IPS DF 19.7 (cell line): Measurements from ENCODE around the gene RAB40B.

Experiments used
- DNase-seq: peaks from one replicate; pipeline ENCODE4 v3.0.0-alpha.2; 2013; ENCODE audit warnings: low read depth, low spot score

Gene RAB40B

GRCh38 chr17:82716203-82717010, 17.9 kb upstream of the RAB40B start, which contains the start of gene FN3KRP:
FN3KRP (plus strand) TSS chr17:82716706; CDS start chr17:82716756, 50 bp downstream.
- no peak for DNase-seq

- no peak for DNase-seq
These were observed 14.7 kb upstream of the RAB40B start for GRCh38 chr17:82713071-82713723.

- no peak for DNase-seq
These were observed 12.2 kb upstream of the RAB40B start for GRCh38 chr17:82710499-82711232.

- DNase-seq: no peak
These were observed 11.4 kb upstream of the RAB40B start for GRCh38 chr17:82709676-82710498.

GRCh38 chr17:82709024-82709675, 10.7 kb upstream of the RAB40B start:
- no peak for DNase-seq

- DNase-seq: no peak
These were observed 7.3 kb upstream of the RAB40B start for GRCh38 chr17:82705756-82706155.

- DNase-seq: no peak
These were observed 6.4 kb upstream of the RAB40B start for GRCh38 chr17:82704886-82705285.

GRCh38 chr17:82703935-82704865, 5.7 kb upstream of the RAB40B start:
- no peak for DNase-seq

- DNase-seq: no peak
These were observed 4.7 kb upstream of the RAB40B start for GRCh38 chr17:82703036-82703745.

- no peak for DNase-seq
These were observed 3.9 kb upstream of the RAB40B start for GRCh38 chr17:82702231-82702927.

GRCh38 chr17:82699551-82699950, 1.1 kb upstream of the RAB40B start:
- DNase-seq: no peak

- DNase-seq: no peak
These were observed 510 bp upstream of the RAB40B start for GRCh38 chr17:82698974-82699442.

GRCh38 chr17:82697808-82698064, 762 bp downstream of the RAB40B start:
- no peak for DNase-seq

- DNase-seq: no peak
These were observed 1.3 kb downstream of the RAB40B start for GRCh38 chr17:82696916-82697807.

GRCh38 chr17:82696259-82696658, 2.2 kb downstream of the RAB40B start:
- no peak for DNase-seq

- DNase-seq: no peak
These were observed 3.9 kb downstream of the RAB40B start for GRCh38 chr17:82694647-82695046.

GRCh38 chr17:82693168-82693867, 5.2 kb downstream of the RAB40B start:
- DNase-seq: no peak
